HG02885 (cell line): ENCODE results near the gene AMBRA1.
A peak's percentile ranks its signal among the peaks of the same experiment; 100 is the strongest.

Experiments used
- ATAC-seq: cut with Tn5 transposase; IDR thresholded peaks from one replicate; pipeline ENCODE4 v1.9.1; 2021; ENCODE audit warnings: mild to moderate bottlenecking; ENCODE audit not compliant: unreplicated experiment, poor library complexity

Gene AMBRA1

DNA sequence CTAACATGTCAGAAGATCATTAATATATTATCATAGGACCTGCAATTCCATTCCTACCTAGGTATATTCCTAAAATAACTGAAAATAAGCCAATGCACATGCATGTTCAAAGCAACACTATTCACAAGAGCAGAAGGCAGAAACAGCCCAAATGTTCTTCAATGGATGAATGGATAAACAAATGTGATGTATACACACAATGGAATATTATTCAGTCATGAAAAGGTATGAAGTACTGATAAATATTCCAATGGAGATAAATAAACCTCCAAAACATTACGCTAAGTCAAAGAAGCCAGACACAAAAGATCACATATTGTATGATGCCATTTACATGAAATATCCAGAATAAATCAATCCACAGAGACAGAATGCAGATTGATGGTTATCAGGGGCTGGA, 16.8 kb downstream of the AMBRA1 start:
- no peak for ATAC-seq

- no peak for ATAC-seq
These were observed 19.2 kb downstream of the AMBRA1 start for GRCh38 chr11:46574656-46575055.

DNA sequence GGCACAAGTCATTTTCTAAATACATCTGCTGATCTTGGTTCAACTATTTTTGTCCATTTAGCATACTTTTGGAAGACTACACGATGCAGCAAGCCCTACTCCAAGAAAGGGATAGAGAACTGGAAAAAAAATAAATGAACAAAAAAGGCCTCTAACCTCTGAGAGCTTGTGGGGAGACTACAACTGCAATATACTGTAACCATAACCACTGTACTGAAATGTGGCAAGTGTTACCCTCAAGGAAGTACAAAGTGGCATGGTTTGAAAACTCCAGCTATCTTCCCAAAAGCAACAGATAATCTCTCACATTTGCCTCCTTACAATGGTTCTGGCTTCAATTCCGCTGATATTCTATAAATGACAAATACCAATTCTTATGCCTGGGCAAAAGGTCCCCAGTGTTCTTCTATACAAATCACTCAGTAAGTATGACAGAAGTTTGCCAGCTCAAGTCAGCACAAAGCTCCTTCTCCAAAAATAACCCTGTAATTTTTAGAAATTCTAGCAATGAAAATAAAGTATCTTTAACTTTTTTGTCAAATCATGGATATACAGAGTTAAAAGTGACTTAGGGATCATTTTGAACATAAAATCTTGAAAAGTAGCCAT, 22.9 kb downstream of the AMBRA1 start:
- no peak for ATAC-seq

DNA sequence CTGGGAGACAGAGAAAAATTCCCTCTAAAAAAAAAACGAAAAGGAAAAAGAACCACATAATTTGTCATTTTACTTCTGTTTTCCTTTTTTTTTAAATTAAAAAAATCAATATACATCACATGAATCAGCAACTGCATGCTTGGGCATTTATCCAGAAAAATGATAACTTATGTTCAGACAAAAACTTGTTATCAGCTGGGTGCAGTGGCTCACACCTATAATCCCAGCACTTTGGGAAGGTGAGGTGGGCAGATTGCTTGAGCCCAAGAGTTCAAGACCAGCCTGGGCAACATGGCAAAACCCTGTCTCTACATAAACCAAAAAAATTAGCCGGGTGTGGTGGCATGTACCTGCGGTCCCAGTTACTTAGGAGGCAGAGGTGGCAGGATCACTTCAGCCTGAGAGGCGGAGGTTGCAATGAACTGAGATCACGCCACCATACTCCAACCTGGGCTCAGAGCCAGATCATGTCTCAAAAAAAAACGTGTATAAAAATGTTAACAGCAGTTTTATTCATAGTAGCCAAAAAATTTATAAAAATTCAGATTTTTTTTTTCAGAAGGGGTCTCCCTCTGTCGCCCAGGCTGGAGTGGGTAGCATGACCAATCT, 28.5 kb downstream of the AMBRA1 start:
- ATAC-seq: no peak

GRCh38 chr11:46564459-46564858, 29.4 kb downstream of the AMBRA1 start:
- ATAC-seq: no peak

DNA sequence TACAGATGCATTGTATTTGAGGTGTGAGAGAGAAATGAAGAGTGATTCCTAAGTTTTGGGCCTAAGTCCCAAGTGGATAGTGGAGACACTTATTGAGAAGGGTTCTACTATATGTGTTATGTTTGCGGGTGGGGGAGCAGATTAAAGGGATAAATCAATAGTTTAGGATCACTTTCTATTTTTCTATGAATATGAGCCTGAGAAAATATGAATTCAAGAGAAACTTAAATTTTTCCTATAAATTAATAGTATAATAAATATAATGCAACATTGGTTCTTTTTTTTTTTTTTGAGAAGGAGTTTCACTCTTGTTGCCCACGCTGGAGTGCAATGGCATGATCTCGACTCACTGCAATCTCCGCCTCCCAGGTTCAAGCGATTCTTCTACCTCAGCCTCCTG, 31.3 kb downstream of the AMBRA1 start:
- no peak for ATAC-seq

- no peak for ATAC-seq
These were observed 33.4 kb downstream of the AMBRA1 start for GRCh38 chr11:46560300-46560991.

- no peak for ATAC-seq
These were observed 34.0 kb downstream of the AMBRA1 start for GRCh38 chr11:46559815-46560214.

DNA sequence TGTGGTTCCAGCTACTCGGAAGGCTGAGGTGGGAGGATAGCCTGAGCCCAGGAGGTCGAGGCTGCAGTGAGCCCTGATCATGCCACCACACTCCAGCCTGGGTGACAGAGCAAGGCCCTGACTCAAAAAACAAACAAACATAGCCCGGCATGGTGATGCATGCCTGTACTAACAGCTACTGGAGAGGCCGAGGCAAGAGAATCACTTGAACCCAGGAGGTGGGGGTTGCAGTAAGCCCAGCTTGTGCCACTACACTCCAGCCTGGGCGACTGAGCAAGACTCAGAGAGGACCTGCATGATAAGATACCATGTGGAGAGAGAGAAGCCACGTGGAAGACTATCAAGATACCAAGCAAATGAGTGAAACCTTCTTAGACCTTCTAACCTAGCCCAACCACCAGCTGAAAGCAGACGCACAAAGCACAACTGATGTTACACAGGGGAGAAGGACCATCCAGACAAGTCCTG, 36.1 kb downstream of the AMBRA1 start:
- ATAC-seq: no peak

- ATAC-seq: no peak
These were observed 38.4 kb downstream of the AMBRA1 start for GRCh38 chr11:46555267-46556054.

DNA sequence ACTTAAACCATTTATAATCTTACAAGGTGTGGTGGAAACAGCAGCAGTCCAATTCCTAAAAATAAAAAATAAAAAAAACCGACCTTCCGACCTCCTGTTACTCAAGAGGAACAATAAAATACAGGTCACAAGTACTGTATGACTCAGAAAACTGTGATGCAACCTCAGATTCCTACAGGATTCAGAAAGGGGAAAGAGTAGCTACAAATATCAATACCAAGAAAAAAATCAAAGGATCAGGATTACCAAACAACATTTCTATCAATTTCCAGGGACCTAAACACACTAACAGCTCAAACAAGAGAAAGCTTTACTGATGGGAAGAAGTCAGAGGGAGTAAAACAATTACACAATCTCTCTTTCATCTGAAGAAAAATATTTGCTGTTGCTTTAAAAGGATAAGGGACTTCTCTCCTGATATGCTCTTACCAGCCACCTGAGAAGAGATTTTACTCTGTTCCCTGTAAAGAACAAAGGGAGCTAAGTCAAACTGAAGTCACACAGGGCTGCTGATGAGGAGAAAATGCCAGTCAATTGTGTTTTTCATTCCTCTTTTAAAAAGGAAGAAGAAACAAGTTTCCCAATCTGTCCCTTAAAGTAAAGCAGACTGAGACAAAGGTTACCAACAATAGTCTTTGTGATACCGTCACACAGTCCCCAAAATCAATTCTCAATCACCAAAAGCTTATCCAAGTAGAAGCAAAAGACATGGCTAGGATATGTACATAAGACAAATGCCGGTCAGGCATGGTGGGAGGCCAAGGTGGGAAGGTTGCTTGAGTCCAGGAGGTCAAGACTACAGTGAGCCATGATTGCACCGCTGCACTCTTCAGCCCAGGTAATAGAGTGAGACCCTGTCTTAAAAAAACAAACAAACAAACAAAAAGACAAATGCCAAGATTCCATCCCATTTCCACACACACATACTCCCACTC, 39.3 kb downstream of the AMBRA1 start:
- no peak for ATAC-seq

GRCh38 chr11:46553814-46554212, 40.0 kb downstream of the AMBRA1 start:
- no peak for ATAC-seq

DNA sequence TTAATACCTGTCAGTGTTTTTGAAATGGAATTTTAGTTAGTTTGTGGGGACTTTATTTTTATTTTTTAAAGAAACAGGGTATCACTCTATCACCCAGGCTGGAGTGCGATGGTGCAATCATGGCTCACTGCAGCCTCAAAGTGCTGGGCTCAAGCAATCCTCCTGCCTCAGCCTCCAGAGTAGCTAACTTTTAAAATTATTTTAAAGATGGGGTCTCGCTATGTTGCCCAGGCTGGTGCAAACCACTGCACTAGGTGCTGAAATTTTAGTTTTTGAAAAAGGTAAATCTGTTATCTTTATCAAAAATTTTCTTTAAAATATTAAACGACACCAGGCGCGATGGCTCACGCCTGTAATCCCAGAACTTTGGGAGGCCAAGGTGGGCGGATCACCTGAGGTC, 42.6 kb downstream of the AMBRA1 start:
- ATAC-seq: no peak

DNA sequence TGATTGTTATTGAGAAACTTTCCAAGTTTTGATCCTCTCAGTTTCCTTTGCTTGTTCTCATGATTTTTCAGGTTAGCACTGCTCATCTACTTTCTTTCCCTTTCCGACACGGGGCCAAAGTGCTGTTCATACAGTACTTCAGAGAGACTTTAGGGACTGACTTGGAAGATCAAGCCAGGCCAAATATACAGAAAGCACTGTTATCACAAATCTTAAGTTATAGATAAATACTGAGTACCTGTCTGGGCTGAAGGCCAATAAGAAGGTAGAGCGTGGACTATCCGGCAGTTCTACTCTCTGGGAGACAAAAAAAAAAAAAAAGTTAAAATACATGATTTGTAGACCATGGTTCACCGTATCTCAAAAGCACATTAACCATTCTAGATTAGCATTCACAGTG, 46.2 kb downstream of the AMBRA1 start:
- no peak for ATAC-seq

DNA sequence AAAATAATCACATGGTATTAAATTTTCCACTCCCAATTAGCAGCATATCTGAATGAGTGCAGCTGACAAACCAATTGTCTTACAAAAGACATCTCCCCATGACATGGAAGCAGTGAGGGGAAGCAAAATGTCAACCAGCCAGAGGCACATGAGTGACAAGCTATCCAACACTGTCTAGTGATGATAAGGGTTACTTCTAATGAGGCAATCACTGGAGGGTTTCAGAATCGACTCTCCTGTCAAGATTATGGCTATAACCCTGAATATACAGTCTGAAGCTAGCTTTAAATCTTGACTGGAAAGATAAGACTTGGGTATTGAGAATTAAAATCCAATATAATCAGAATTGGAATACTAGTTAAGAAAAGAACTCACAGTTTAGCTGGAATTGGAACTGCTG, 50.3 kb downstream of the AMBRA1 start:
- ATAC-seq: no peak

DNA sequence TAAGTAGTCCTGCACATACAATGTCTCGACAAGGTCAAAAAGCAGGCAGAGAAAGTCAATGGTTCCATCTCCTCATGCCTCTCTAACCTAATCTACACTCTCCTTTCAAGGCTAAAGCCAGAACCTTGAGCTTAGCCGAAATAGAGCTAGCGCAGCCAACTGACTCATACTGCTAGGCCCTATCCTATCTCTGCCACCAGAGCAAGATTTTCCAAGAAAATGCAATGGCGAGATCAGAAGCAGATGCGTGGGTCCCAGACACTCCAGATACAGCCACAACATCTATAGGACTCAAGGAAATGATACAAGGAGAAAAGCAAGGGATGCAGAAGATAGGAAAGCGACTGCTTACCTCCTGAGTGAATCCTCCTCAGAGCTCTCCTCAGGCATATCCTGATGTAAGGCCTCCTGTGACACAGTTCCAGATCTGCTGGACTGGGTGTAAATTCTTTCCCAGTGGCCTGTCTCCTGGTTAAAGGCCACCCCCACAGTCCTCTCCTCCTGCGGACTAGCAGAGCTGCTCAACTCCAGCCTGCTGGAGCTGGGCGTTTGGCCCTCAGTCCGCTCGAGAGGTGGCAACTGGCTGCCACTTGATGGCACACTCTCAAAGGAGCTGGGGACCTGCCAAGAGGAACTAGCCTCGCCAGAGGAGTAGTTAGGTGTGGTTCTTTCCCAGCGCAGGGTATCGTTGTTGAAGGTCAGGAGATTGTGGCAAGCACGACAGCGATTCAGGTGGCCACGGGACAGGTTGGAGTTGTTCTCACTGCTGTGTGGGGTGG, 52.0 kb downstream of the AMBRA1 start:
- ATAC-seq: no peak

- ATAC-seq: no peak
These were observed 53.0 kb downstream of the AMBRA1 start for GRCh38 chr11:46540807-46541206.

DNA sequence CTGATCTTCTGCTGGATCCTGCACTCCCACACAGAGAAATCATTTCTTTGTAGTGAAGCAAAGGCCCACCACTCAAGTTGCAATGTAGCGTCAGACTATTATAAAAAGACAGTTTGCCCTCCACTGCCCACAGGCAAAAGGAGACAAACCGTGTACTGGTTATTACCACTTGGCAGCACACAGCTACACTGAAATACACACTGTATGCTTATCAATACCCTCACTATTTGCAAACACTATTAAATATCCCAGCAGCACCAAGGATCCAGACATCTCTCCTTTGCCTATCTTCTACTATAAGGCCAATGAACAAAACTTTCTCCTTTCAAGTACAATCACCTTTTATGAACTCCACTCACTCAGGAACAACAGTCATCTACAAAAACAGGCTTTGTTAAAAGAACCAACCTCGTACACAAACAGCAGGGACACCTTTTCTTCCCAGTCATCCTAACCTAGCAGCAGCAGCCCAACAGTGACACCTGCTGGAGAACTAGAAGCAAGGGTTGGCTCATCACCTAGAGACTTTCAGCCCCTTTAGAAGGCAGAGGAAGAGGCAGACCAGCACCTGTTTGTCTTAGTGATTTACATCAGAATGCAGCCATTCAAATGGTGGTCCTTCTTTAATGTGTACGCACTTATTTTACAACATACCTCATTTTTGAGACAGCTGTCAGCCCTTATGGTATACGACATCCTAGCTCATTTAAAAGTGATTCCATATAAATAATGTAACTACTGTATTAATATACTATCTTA, 56.1 kb downstream of the AMBRA1 start:
- peak; percentile 55 for ATAC-seq
